PC-3 (cell line): Measurements from ENCODE around the gene ALG13. TPM values are rescaled to one million over a fixed set of nuclear protein-coding genes. Genes with fewer than 3 reads are reported as not detected.

Source experiments
- ATAC-seq: fragments of 200-7000 bp; cut with Tn5 transposase; 2 replicates; pipeline ENCODE4 v1.9.1; 2020; ENCODE audit warnings: mild to moderate bottlenecking, moderate library complexity
- BruUV-seq: library from RNA; stranded (reverse); fragments of 400-500 nt; replicated peaks from 2 replicates; lab custom pipeline; 2021; lab: Mats Ljungman, UMichigan
- CTCF ChIA-PET: fragments of 300-600 bp; sonication (Branson Sonifier 250); formaldehyde crosslinking; loops from one replicate; lab custom pipeline; 2022; ENCODE audit warnings: antibody characterized with exemption; lab: Charles Lee
- POLR2A ChIA-PET: fragments of 300-600 bp; sonication (Branson Sonifier 250); formaldehyde crosslinking; loops from one replicate; lab custom pipeline; 2022; ENCODE audit warnings: antibody characterized with exemption; ENCODE audit not compliant: unreplicated experiment; lab: Charles Lee
- DNase-seq: peaks from one replicate; pipeline ENCODE4 v3.0.0-alpha.2; 2015
- H2AFZ ChIP-seq: fragments of 300-600 bp; sonication (generic); 2 replicates; pipeline ENCODE4 v1.6.0; 2016; ENCODE audit warnings: antibody characterized with exemption, low read length
- H3F3A ChIP-seq: fragments of 300-600 bp; sonication (generic); one replicate; pipeline ENCODE4 v1.6.0; 2017; ENCODE audit warnings: antibody characterized with exemption, low read length, control low read depth, mild to moderate bottlenecking; ENCODE audit not compliant: unreplicated experiment
- H3K27ac ChIP-seq: fragments of 300-600 bp; sonication (generic); 2 replicates; pipeline ENCODE4 v1.5.1; 2016; ENCODE audit warnings: mild to moderate bottlenecking, low read length
- H3K27me3 ChIP-seq: fragments of 300-600 bp; sonication (generic); 2 replicates; pipeline ENCODE4 v1.6.1; 2016; ENCODE audit warnings: low read length, mixed read lengths
- H3K36me3 ChIP-seq: fragments of 300-600 bp; sonication (generic); 2 replicates; pipeline ENCODE4 v1.6.1; 2016; ENCODE audit warnings: low read depth, mixed run types, low read length, mixed read lengths
- H3K4me1 ChIP-seq: fragments of 300-600 bp; sonication (generic); 2 replicates; pipeline ENCODE4 v1.5.1; 2016; ENCODE audit warnings: low read length; ENCODE audit not compliant: insufficient read depth
- H3K4me2 ChIP-seq: fragments of 300-600 bp; sonication (generic); 2 replicates; pipeline ENCODE4 v1.6.0; 2016; ENCODE audit warnings: low read length
- H3K4me3 ChIP-seq: fragments of 300-600 bp; sonication (generic); 2 replicates; pipeline ENCODE4 v1.5.1; 2016; ENCODE audit warnings: mild to moderate bottlenecking, low read length, mixed read lengths
- H3K79me2 ChIP-seq: fragments of 300-600 bp; sonication (generic); 2 replicates; pipeline ENCODE4 v1.6.1; 2017; ENCODE audit warnings: low read length, mixed read lengths
- H3K9ac ChIP-seq: fragments of 300-600 bp; sonication (generic); 2 replicates; pipeline ENCODE4 v1.6.0; 2016; ENCODE audit warnings: mild to moderate bottlenecking, low read length
- H3K9me2 ChIP-seq: fragments of 300-600 bp; sonication (generic); replicated peaks from 2 replicates; pipeline ENCODE4 v1.6.1; 2016; ENCODE audit warnings: mixed run types, low read length, mixed read lengths
- H3K9me3 ChIP-seq: fragments of 300-600 bp; sonication (generic); 2 replicates; pipeline ENCODE4 v1.6.1; 2016; ENCODE audit warnings: low read length, mixed read lengths
- H4K20me1 ChIP-seq: fragments of 300-600 bp; sonication (generic); 2 replicates; pipeline ENCODE4 v1.6.1; 2016; ENCODE audit warnings: low read length, mixed read lengths
- CTCF ChIP-seq: fragments of 300-600 bp; sonication (generic); conservative IDR thresholded peaks from 2 replicates; pipeline ENCODE4 v1.5.1; 2017; ENCODE audit warnings: antibody characterized with exemption, low read depth, mild to moderate bottlenecking, low read length
- EZH2 ChIP-seq: fragments of 300-600 bp; sonication (generic); IDR thresholded peaks from one replicate; pipeline ENCODE4 v1.6.1; 2017; ENCODE audit warnings: antibody characterized with exemption, mild to moderate bottlenecking, low read length; ENCODE audit not compliant: unreplicated experiment
- EZH2phosphoT487 ChIP-seq: fragments of 300-600 bp; sonication (generic); IDR thresholded peaks from 2 replicates; pipeline ENCODE4 v1.6.1; 2018; ENCODE audit warnings: mild to moderate bottlenecking, antibody characterized with exemption, low read length, borderline replicate concordance
- intact Hi-C: fragments of 100-400 bp; cut with micrococcal nuclease; formaldehyde crosslinking; loops from 2 replicates; pipeline ENCODE4 v1.9.0; 2023
- total RNA-seq: library from RNA; depleted of rRNA; stranded (reverse); fragments of >200 nt; gene quantifications from 2 replicates; pipeline ENCODE4 v1.2.3, GENCODE V29; 2014

Gene ALG13
- total RNA-seq, 1 experiment from 2014 or later = 101 TPM

GRCh38 chrX:111761578-111762135 is 80.7 kb downstream of the ALG13 start:
- no peaks in the 10 kb centered on the region; the same call in 1 of the 2 replicates for H3K36me3 ChIP-seq

GRCh38 chrX:111778591-111778990 is 97.6 kb downstream of the ALG13 start:
- Histone ChIP-seq H3K4me2 (no peak overlapping the region), H2AFZ (no peak overlapping the region), H3K4me1 (no peaks in the 10 kb centered on the region), H4K20me1 (no peaks in the 10 kb centered on the region), H3K4me3 (no peak overlapping the region), H3K9ac (no peak overlapping the region), H3K9me3 (no peaks in the 10 kb centered on the region), H3K36me3 (no peaks in the 10 kb centered on the region), H3K27ac (no peak overlapping the region), H3F3A (no peaks in the 10 kb centered on the region), H3K27me3 (no peaks in the 10 kb centered on the region), H3K9me2 (no peaks in the 10 kb centered on the region), H3K79me2 (no peaks in the 10 kb centered on the region)
- intact Hi-C loops = no loop called here
- ATAC-seq (no peak), DNase-seq (no peak)
- TF ChIP-seq EZH2phosphoT487 = no peak
- TF ChIP-seq CTCF = no peak
- no peak for TF ChIP-seq EZH2
- ChIA-PET CTCF (no interaction called here), POLR2A (no interaction called here)
- no TSS peak for BruUV-seq

More at GRCh38 chrX:111761578-111762135, 80.7 kb downstream of the ALG13 start:
- no peak overlapping the region for H3K4me2 ChIP-seq
- TF ChIP-seq EZH2 (no peak), EZH2phosphoT487 (no peak), CTCF (no peak)
- H3K79me2 ChIP-seq = no peaks in the 10 kb centered on the region
- DNase-seq = no peak
- no peak overlapping the region for H3K4me3 ChIP-seq
- H3K9me2 ChIP-seq = no peaks in the 10 kb centered on the region
- POLR2A ChIA-PET = no interaction called here
- no peak overlapping the region for H3K9ac ChIP-seq
- H3F3A ChIP-seq = no peaks in the 10 kb centered on the region
- H3K9me3 ChIP-seq = no peaks in the 10 kb centered on the region
- no peak overlapping the region for H3K27ac ChIP-seq
- no peaks in the 10 kb centered on the region for H3K4me1 ChIP-seq
- no peaks in the 10 kb centered on the region for H4K20me1 ChIP-seq
- no peaks in the 10 kb centered on the region for H3K27me3 ChIP-seq
- intact Hi-C loops = no loop called here
- no TSS peak for BruUV-seq
- CTCF ChIA-PET = no interaction called here
- ATAC-seq = no peak
- H2AFZ ChIP-seq = no peak overlapping the region

GRCh38 chrX:111779582-111779981 is 98.6 kb downstream of the ALG13 start:
- no TSS peak for BruUV-seq
- intact Hi-C loops = no loop called here
- no peak for ATAC-seq

More at GRCh38 chrX:111779582-111779981, 98.6 kb downstream of the ALG13 start:
- no peak for DNase-seq
- Histone ChIP-seq H3K9me2 (no peaks in the 10 kb centered on the region), H2AFZ (no peak overlapping the region), H3K27me3 (no peaks in the 10 kb centered on the region), H3F3A (no peaks in the 10 kb centered on the region), H3K27ac (no peak overlapping the region), H3K4me1 (no peaks in the 10 kb centered on the region), H4K20me1 (no peaks in the 10 kb centered on the region), H3K4me3 (no peak overlapping the region), H3K4me2 (no peak overlapping the region), H3K9me3 (no peaks in the 10 kb centered on the region), H3K36me3 (no peaks in the 10 kb centered on the region), H3K79me2 (no peaks in the 10 kb centered on the region), H3K9ac (no peak overlapping the region)
- TF ChIP-seq EZH2 (no peak), CTCF (no peak), EZH2phosphoT487 (no peak)
- POLR2A ChIA-PET = no interaction called here
- CTCF ChIA-PET = no interaction called here
